Choroid plexus epithelial cell (primary cell): Measurements from ENCODE around the gene NEK1.
"Not testable (repeated sequence)": the region's sequence is repeated elsewhere in the genome, so short reads cannot be mapped to it uniquely, and the experiment has no call there.

ENCODE experiments used
- DNase-seq: peaks from one replicate; pipeline ENCODE4 v3.0.0-alpha.2; 2010; ENCODE audit warnings: low read depth
- H3K4me3 ChIP-seq: 2 replicates; pipeline ENCODE4 v1.5.1; 2011; ENCODE audit warnings: low read depth, mild to moderate bottlenecking, control low read depth, low read length, moderate library complexity
- CTCF ChIP-seq: conservative IDR thresholded peaks from 2 replicates; pipeline ENCODE4 v1.5.1; 2011; ENCODE audit warnings: low read depth, mild to moderate bottlenecking, control low read depth, inconsistent platforms, low read length, moderate library complexity

NEK1 gene

GRCh38 chr4:169540774-169541173 is 71.6 kb downstream of the NEK1 start:
- no peak for TF ChIP-seq CTCF
- H3K4me3 ChIP-seq: no peak overlapping the region
- DNase-seq: no peak

GRCh38 chr4:169530048-169530447 is 82.3 kb downstream of the NEK1 start:
- DNase-seq: no peak
- no peak overlapping the region for H3K4me3 ChIP-seq
- TF ChIP-seq CTCF: no peak

DNA sequence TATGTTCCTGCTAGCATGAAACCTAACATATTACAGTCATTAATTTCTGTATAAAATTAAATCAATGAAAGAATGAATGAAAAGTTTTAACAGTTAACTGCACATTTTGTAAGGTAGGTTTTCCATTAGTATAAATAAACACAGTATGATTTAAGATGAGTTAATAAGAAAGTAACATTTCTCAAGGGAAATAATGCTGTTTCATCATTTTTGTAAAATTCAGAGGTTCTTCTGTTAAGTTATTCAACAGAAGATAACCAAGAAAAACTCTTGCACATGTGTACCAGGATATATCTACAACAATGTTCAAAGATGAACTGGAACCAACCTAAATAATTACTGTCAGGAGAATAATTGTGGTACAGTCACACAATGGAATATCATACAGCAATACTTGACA is 88.6 kb downstream of the NEK1 start:
- H3K4me3 ChIP-seq: no peak overlapping the region
- TF ChIP-seq CTCF: no peak
- DNase-seq: no peak

DNA sequence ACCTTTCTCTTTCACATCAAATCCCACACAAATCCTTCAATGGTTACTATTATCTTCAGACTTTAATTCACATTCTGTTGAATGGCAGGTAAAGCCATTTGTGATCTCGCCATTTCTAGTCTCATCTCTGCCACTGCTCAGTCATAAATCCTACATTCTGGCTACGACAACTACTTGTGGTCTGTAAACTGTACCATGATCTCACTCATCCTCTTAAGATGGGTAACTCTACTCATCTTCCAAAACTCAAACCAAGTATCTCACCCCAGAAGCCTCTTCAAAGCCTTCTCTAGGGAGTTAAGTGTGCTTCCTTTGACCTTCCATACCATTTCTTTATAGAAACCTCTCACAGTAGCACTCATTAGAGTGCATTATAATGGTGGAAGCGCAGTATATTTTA is 101.8 kb downstream of the NEK1 start:
- no peak for DNase-seq
- H3K4me3 ChIP-seq: no peak overlapping the region
- no peak for TF ChIP-seq CTCF

DNA sequence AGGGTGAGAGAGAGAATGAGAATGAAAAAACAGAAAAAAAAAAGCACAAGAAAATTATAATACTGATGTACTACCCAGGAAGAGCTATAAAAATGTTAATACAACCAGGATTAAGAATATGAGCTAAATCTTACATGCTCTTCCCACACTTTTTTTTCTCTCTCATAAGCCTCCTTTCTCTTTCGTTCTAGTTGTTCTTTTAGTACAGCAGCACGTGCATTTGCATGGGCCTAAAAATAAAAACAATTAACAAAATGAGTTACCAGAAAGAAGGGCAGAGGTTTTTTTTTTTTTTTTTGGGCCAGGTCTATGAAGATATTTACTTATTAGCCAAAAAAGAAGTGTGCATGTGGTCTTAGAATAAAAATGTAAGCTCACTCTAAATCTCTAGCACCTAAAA is 105.5 kb downstream of the NEK1 start:
- DNase-seq: no peak
- TF ChIP-seq CTCF: no peak

GRCh38 chr4:169499907-169500306 is 112.5 kb downstream of the NEK1 start:
- DNase-seq, H3K4me3 ChIP-seq: not testable (repeated sequence)

More for the DNA sequence above, 105.5 kb downstream of the NEK1 start:
- no peak overlapping the region for H3K4me3 ChIP-seq

- DNase-seq, H3K4me3 ChIP-seq: not testable (repeated sequence)
These were observed 118.1 kb downstream of the NEK1 start for GRCh38 chr4:169494234-169494633.

DNA sequence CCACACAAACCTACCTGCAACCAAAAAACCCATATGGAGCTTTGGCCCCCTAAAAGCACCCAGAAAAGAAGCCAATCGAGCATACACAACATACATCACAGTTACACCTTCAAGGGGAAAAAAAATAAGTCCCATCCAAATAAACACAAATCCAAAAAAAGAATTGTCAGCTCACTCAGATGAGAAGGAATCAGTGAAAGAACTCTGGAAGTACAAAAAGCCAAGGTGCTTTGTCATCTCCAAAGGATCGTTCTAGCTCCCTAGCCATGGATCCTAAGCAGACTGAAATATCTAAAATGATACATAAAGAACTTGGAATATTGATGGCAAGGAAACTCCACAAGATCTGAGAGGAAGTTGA is 119.2 kb downstream of the NEK1 start:
- no peak for DNase-seq
- TF ChIP-seq CTCF: no peak

More for the DNA sequence above, 119.2 kb downstream of the NEK1 start:
- no peak overlapping the region for H3K4me3 ChIP-seq
